SK-N-MC (cell line): ENCODE data around the gene ACTC1.

Experiments
- EZH2 ChIP-seq: fragments of 200-600 bp; sonication (generic); IDR thresholded peaks from one replicate; pipeline ENCODE4 v1.6.1; 2017; ENCODE audit warnings: antibody characterized with exemption
- FOXP2 ChIP-seq: optimal IDR thresholded peaks from 2 replicates; pipeline ENCODE3; 2011; ENCODE audit warnings: mild to moderate bottlenecking, moderate library complexity; ENCODE audit not compliant: insufficient read depth; ENCODE audit errors: extremely low read length, control extremely low read depth
- POLR2AphosphoS5 ChIP-seq: IDR thresholded peaks from 2 replicates; pipeline ENCODE4 v1.6.1; 2012; ENCODE audit warnings: mild to moderate bottlenecking, low read depth, low read length, borderline replicate concordance

GRCh38 chr15:34812369-34812768 is 17.0 kb upstream of the ACTC1 start:
- TF ChIP-seq EZH2 (no peak), POLR2AphosphoS5 (no peak), FOXP2 (no peak)
